SIG-M5 (cell line): ENCODE data around the gene ALPP.
"Not testable (repeated sequence)": the region's sequence is repeated elsewhere in the genome, so short reads cannot be mapped to it uniquely, and the experiment has no call there.

Experiments
- DNase-seq: peaks from one replicate; lab custom pipeline; 2025; lab: John Stamatoyannopoulos, UW

Gene ALPP

GRCh38 chr2:232422051-232422450 is 43.5 kb downstream of the ALPP start:
- no peak for DNase-seq

DNA sequence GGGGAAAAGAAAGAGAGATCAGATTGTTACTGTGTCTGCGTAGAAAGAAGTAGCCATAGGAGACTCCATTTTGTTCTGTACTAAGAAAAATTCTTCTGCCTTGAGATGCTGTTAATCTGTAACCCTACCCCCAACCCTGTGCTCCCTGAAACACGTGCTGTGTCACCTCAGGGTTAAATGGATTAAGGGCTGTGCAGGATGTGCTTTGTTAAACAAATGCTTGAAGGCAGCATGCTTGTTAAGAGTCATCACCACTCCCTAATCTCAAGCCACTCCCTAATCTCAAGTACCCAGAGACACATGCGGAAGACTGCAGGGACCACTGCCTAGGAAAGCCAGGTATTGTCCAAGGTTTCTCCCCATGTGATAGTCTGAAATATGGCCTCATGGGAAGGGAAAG is 44.4 kb downstream of the ALPP start:
- DNase-seq: not testable (repeated sequence)

- not testable (repeated sequence) for DNase-seq
These were observed 44.9 kb downstream of the ALPP start for GRCh38 chr2:232423407-232423806.

DNA sequence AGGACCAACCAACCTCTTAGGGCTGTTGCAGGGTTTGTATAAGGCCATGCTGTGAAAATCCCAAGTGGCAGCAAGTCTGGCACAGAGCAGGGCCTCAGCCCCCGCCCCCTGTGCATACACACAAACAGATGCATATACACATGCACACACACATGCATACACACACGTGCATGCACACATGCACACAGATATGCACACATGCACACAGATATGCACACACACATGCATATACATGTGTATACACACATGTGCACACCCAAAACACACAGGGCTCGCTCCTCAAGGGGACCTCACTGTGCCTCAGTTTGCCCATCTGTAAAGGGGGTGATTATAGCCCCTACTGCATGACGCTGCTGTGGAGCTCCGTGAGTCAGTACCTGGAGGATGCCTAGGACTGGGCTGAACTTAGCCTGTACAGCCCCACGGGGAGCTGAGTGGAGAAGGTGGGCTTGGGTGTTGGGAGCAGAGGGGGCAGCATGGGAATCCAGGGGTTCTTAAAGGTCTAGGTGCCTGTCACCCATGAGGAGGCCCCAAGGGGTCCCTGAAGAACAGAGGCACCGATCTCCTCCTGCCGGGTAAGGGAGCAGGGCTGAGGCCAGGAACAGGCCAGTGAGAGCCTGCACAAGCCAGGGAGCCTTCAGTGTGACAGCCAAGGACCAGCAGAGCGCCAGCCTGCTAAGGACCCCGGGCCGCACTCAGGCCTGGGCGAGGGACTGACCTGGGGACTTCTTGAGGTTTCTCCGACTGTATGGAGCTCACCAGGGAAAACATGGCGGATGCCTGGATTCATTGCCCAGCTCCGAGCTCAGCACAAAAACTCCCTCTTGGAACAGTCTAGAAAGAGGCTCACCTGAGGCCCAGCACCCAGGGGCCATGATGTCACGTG is 53.4 kb downstream of the ALPP start:
- no peak for DNase-seq
